DND-41 (cell line): ENCODE data around the gene PZP.

Experiments
- EZH2 ChIP-seq: IDR thresholded peaks from 3 replicates; pipeline ENCODE4 v1.6.1; 2012; ENCODE audit warnings: borderline replicate concordance, low read depth, mild to moderate bottlenecking, moderate library complexity, low read length, inconsistent platforms; ENCODE audit not compliant: severe bottlenecking
- TF ChIP-seq, protein P1 (sequence below): IDR thresholded peaks from 2 replicates; pipeline ENCODE4 v1.5.1; 2012; ENCODE audit warnings: borderline replicate concordance, low read length, moderate library complexity, mild to moderate bottlenecking; ENCODE audit not compliant: poor library complexity, severe bottlenecking; ENCODE audit errors: extremely low read depth

DNA sequence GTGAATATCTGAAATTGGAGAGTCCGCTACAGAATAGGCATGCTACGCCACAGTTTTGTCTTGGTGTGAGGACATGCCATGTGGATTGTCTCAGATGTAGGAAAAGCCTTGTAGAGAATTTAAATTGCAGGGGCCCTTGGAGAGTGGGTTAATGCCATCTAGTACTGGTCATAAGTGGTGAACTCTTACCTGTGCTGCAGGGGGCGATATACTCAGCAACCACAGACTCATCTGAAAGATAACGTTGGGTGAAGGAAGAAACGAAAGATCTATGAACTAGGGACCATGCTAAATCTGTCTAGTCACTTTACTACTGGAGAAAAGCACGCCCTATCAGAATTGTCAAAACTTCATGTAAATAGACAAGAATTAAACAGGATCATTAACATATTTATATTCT lies 58.8 kb downstream of the PZP start:
- TF ChIP-seq EZH2, result no peak
- TF ChIP-seq, protein P1, sequence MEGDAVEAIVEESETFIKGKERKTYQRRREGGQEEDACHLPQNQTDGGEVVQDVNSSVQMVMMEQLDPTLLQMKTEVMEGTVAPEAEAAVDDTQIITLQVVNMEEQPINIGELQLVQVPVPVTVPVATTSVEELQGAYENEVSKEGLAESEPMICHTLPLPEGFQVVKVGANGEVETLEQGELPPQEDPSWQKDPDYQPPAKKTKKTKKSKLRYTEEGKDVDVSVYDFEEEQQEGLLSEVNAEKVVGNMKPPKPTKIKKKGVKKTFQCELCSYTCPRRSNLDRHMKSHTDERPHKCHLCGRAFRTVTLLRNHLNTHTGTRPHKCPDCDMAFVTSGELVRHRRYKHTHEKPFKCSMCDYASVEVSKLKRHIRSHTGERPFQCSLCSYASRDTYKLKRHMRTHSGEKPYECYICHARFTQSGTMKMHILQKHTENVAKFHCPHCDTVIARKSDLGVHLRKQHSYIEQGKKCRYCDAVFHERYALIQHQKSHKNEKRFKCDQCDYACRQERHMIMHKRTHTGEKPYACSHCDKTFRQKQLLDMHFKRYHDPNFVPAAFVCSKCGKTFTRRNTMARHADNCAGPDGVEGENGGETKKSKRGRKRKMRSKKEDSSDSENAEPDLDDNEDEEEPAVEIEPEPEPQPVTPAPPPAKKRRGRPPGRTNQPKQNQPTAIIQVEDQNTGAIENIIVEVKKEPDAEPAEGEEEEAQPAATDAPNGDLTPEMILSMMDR, result no peak
